Stimulated activated naive CD4-positive, alpha-beta T cell (primary cell): ENCODE results near the gene ANKS3.
"Not testable (repeated sequence)": the region's sequence is repeated elsewhere in the genome, so short reads cannot be mapped to it uniquely, and the experiment has no call there.

ENCODE experiments used
- DNase-seq, 6 experiments: peaks; one replicate each; lab custom pipeline; 2025; lab: John Stamatoyannopoulos, UW

Gene ANKS3

GRCh38 chr16:4753227-4753626 is 19.2 kb upstream of the ANKS3 start:
- DNase-seq, result no peak

- DNase-seq, result no peak
These were observed 18.5 kb upstream of the ANKS3 start for GRCh38 chr16:4752351-4753100.

DNA sequence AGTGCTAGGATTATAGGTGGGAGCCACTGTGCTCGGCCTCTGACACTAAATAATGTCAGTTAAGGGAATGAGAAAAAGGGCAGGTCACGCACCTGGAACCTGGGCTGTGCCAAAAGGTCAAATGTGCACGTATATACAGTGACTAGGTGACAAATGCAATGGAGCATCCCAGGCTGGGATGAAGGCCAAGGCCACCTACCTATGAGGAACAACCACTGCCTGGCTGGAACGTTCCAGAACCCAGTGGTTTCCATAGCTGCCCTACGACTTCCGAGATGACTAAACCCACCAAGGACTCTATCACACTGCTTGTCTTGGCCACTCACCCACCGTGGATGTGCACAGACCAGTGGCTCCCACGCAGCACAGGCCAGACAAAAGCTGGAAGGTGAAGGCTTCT is 16.8 kb upstream of the ANKS3 start:
- no peak for DNase-seq

DNA sequence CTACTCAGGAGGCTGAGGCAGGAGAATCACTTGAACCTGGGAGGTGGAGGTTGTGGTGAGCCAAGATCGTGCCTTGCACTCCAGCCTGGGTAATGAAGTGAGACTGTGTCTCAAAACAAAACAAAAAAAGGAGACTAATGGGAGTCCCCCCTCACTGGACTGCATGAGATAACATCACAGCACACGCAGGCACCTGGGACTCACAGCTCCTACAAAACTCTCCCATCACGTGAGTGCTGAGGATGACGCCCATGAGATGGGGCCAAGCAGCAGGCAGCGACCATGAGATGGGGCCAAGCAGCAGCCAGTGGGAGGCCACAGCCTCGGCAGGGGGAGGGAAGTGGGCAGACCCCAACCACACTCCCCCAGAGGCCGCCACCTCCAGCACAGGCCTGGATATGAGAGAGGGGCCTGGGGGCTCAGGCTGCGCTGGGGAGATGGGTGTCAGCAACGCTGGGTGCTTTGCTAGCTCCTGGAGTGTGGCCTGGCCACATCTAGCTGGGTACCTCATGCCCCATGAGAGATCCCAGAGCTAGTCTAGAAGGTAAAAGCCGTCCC is 15.7 kb upstream of the ANKS3 start:
- DNase-seq, result no peak

DNA sequence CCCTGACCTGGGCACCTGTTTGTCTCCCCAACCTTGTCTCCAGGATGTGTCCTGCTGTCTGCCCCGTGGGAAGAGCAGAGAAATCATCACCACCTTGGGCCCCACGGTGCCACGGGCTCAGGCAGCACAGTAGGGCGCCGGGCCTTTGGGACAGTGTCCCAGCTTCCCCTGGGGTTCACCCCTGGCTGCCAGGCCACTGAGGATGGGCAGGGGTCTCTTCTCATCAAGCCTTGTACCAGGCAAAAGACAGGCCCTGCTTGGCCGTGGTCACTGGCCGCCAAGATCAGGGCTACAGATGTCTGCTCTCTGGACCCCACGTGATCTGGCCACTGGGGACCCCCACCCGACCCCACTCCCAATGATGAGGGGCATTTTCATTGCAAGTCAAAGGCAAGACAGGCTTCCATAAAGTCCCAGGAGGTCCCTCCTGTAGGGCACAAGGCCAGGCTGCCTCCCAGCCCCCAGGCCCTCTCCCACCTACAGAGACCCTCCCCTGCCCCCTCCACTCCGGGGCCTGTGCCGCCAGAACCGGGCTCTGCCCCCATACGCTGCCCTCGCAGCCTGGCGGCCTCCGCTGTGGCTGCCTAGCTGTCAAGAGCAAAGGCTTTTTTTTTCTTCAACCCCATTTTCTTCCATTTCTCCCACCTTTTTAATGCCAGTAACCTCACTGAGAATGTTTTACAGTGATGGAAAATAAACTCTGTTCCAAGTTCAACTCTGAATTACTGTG is 14.8 kb upstream of the ANKS3 start:
- no peak for DNase-seq

- DNase-seq, result peak in 2 of 6 experiments; percentile 30 to 36
These were observed 14.0 kb upstream of the ANKS3 start for GRCh38 chr16:4747906-4748681.

DNA sequence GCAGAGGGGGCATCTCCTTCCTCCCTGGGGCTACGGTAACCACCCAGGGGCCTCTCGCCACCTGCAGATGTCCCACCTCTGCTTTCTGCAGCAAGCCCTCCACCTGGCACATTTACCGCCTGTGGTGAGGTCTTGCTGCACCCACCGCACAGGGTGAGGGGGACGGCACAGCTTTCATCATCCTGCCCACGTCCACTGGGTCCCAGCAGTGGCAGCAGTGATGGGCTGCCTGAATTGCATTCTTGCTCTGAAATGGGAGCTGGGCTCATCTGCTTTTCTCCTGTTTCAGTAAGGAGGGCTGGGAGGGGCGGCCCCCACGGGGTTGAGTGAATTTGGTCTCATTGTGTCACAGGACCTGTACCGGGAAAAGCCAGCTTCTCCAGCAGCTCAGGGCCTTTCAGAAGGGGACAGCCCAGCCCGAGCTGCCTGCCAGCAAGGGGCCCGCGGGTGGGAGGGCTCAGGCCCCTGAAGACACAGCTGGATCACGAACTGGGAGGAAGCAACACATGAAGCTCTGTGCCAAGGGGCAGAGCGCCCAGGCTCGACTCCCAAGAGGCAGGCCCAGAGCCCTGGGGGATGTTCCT is 13.0 kb upstream of the ANKS3 start:
- no peak for DNase-seq

GRCh38 chr16:4746215-4746614 is 12.1 kb upstream of the ANKS3 start:
- no peak for DNase-seq

GRCh38 chr16:4745274-4745569 is 11.2 kb upstream of the ANKS3 start:
- no peak for DNase-seq

GRCh38 chr16:4744555-4745273 is 10.6 kb upstream of the ANKS3 start:
- no peak for DNase-seq

- DNase-seq, result no peak
These were observed 9.3 kb upstream of the ANKS3 start for GRCh38 chr16:4743226-4743878.

DNA sequence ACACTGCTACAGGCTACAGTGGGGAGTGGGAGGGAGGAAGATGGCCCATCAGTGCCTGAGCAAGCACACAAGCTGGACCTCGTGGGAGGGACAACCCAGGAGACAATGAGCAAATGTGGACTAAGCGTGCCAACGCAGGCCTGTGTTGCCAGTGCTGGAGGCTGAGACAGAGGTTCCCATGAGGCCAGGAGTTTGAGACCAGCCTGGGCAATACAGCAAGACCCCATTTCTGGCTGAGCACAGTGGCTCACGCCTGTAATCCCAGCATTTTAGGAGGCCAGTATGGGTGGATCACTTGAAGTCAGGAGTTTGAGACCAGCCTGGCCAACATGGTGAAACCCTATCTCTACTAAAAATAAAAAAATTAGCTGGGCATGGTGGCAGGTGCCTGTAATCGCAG is 4.3 kb upstream of the ANKS3 start:
- not testable (repeated sequence) for DNase-seq

GRCh38 chr16:4737545-4737944 is 3.5 kb upstream of the ANKS3 start:
- no peak for DNase-seq

GRCh38 chr16:4736546-4736945 is 2.5 kb upstream of the ANKS3 start:
- DNase-seq, result no peak

DNA sequence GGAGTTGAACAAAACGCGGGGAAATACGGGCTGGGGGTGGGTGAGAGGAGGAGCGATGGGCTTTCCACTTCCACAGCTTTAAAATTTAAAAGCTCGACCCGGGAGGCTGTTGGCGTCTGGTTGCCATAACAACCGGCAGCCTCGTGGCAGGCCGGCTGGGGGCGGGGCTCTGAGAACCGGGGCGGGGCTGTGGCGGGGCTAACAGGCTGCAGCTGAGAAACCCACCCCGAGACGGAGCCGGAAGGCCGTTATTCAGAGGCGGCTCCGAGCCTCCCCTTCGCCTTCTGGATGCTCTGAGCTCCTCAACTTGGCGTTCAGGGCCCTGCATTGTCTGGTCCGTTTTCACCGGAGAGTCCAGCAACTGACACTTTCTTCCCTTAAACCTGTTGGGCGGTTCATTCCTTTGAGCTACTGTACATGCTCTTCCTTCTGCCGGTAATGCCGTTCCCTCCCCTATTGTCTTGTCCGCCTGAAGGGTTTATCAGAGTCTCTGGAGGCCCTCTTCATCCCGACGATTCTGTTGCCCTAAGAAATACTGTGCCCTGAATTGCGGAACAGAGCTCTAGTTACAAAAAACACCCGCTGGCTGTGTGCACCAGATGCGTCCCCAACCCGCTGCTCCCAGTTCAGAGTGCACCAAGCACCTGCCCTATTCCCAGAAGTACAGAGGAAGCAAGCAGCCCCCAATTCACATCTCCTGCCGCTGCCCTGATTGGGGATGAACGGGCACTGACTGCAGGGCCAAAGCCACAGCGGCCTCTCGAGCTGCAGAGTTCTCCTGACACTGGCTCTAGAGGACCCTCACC is 862 bp upstream of the ANKS3 start:
- DNase-seq, result peak; percentile 80 to 95 (median 90)

DNA sequence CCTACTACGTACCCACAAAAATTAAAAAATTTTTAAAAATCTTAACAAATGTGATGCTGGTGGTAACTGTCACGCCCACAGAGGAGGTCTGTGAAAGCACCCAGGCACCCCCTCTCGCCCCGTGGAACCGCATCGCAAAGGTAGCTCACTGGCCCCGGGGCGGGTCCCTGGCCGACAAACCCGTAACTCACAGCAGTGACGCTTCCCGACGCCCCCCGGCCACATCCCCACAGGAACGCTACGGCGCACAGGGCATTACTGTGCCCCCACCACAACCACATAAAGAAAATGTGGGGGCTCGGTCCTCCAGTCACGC is 366 bp downstream of the ANKS3 start:
- peak in 1 of 6 experiments; percentile 42 for DNase-seq

- no peak for DNase-seq
These were observed 794 bp downstream of the ANKS3 start for GRCh38 chr16:4733211-4733742.

GRCh38 chr16:4729876-4730275 is 4.2 kb downstream of the ANKS3 start:
- DNase-seq, result no peak

- DNase-seq, result no peak
These were observed 5.4 kb downstream of the ANKS3 start for GRCh38 chr16:4728676-4729075.

DNA sequence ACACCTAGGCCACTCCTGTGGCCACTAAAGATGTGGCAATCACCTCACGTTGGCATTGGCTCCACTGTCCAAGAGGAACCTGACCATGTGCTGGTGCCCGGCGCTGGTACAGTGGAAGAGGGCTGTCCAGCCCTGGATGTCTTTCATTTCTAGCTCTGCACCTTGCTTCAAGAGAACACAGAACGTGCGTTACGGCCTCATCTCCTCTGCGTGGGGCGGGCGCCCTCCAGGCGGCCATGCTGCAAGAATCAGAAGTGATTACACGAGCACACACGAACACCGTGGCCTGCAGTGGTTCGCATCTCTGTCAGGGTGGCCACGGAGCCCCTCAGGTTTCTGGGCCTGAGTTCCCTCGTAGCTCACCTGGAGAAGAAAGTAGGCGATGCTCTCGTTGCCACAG is 7.5 kb downstream of the ANKS3 start:
- no peak for DNase-seq
